ENCODE measurements around the gene MYBPC2.
A peak's percentile ranks its signal among the peaks of the same experiment; 100 is the strongest.
"Not testable (repeated sequence)": the region's sequence is repeated elsewhere in the genome, so short reads cannot be mapped to it uniquely, and the experiment has no call there.

Gene MYBPC2

GRCh38 chr19:50460161-50460765 is 27.6 kb downstream of the MYBPC2 start:
- no peak for DNase-seq

GRCh38 chr19:50461066-50461875 is 28.6 kb downstream of the MYBPC2 start:
- no peak for DNase-seq

GRCh38 chr19:50462970-50463369 is 30.3 kb downstream of the MYBPC2 start:
- DNase-seq = no peak

GRCh38 chr19:50464348-50464747 is 31.7 kb downstream of the MYBPC2 start:
- DNase-seq = no peak

GRCh38 chr19:50465000-50465399 is 32.3 kb downstream of the MYBPC2 start:
- no peak for DNase-seq

GRCh38 chr19:50465986-50466705 is 33.5 kb downstream of the MYBPC2 start:
- no peak for DNase-seq

GRCh38 chr19:50466706-50467039 is 34.0 kb downstream of the MYBPC2 start:
- no peak for DNase-seq

- no peak for DNase-seq
Observed at GRCh38 chr19:50467566-50467965, 34.9 kb downstream of the MYBPC2 start.

- DNase-seq = no peak
Observed at GRCh38 chr19:50468818-50469217, 36.1 kb downstream of the MYBPC2 start.

- not testable (repeated sequence) for DNase-seq
Observed at GRCh38 chr19:50473336-50473735, 40.6 kb downstream of the MYBPC2 start.

GRCh38 chr19:50475101-50475568 is 42.4 kb downstream of the MYBPC2 start:
- DNase-seq = no peak

- DNase-seq = no peak
Observed at GRCh38 chr19:50475736-50476223, 43.1 kb downstream of the MYBPC2 start.

- peak; percentile 88 for DNase-seq
Observed at GRCh38 chr19:50476224-50476906, 43.7 kb downstream of the MYBPC2 start, which contains the start of the genes EMC10 and GARIN5A. Gene EMC10 (plus strand): TSS chr19:50476507. CDS start chr19:50476545, 38 bp downstream. Gene GARIN5A (minus strand): TSS chr19:50476848. CDS start chr19:50476388, 460 bp downstream.

GRCh38 chr19:50476907-50477238 is 44.2 kb downstream of the MYBPC2 start:
- no peak for DNase-seq

- no peak for DNase-seq
Observed at GRCh38 chr19:50477751-50478515, 45.2 kb downstream of the MYBPC2 start.

GRCh38 chr19:50478901-50479715 is 46.4 kb downstream of the MYBPC2 start:
- no peak for DNase-seq

GRCh38 chr19:50479761-50480251 is 47.1 kb downstream of the MYBPC2 start:
- DNase-seq = no peak

- no peak for DNase-seq
Observed at GRCh38 chr19:50480281-50481111, 47.8 kb downstream of the MYBPC2 start.

- no peak for DNase-seq
Observed at GRCh38 chr19:50481351-50482149, 48.9 kb downstream of the MYBPC2 start.

Data from NCI-H1048 (cell line).